ENCODE data around the gene NEK1.

The NEK1 gene

DNA sequence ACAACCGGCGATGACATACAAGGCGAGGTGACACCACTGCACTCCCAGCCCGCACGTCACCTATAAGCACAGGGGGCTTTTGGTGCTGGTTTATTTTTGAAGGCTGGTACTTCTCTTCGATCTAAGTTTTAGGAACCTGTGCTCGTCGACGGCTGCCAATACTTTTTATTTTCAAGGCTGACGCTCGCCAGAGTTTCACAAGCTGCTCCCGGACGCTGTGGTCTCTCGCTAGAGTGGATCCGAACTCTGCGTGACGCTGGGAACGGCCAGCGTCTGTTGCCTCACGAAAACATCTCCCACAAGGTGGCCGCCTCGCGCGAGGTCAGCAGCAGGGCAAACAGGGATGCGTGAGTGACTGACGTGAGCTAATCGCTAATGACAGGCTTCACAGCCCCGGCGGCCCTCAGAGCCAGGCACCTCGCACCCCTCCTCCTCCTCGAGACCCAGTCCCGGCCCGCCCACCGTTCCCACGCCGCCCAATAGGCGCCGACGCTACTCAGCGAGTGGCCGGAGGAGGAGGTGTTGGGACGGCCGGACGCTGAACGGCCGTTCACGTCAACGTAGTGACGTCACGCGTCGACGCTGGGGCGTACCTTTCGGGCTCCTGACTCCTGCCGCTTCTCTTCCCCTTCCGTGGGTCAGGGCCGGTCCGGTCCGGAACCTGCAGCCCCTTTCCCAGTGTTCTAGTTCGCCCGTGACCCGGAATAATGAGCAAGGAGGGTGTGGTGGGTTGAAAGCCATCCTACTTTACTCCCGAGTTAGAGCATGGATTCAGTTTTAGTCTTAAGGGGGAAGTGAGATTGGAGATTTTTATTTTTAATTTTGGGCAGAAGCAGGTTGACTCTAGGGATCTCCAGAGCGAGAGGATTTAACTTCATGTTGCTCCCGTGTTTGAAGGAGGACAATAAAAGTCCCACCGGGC, 7.8 kb upstream of the NEK1 start, which contains the start of gene CLCN3:
Gene CLCN3, plus strand, starts transcription at position 621 of the 922 bp plus-strand sequence. CDS start 15,351 bp downstream, outside the sequence.
- TF ChIP-seq, protein P1, sequence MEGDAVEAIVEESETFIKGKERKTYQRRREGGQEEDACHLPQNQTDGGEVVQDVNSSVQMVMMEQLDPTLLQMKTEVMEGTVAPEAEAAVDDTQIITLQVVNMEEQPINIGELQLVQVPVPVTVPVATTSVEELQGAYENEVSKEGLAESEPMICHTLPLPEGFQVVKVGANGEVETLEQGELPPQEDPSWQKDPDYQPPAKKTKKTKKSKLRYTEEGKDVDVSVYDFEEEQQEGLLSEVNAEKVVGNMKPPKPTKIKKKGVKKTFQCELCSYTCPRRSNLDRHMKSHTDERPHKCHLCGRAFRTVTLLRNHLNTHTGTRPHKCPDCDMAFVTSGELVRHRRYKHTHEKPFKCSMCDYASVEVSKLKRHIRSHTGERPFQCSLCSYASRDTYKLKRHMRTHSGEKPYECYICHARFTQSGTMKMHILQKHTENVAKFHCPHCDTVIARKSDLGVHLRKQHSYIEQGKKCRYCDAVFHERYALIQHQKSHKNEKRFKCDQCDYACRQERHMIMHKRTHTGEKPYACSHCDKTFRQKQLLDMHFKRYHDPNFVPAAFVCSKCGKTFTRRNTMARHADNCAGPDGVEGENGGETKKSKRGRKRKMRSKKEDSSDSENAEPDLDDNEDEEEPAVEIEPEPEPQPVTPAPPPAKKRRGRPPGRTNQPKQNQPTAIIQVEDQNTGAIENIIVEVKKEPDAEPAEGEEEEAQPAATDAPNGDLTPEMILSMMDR (IDR thresholded peaks at IDR 0.05; ENCODE audit: low read length, missing control alignments): no peak

DNA sequence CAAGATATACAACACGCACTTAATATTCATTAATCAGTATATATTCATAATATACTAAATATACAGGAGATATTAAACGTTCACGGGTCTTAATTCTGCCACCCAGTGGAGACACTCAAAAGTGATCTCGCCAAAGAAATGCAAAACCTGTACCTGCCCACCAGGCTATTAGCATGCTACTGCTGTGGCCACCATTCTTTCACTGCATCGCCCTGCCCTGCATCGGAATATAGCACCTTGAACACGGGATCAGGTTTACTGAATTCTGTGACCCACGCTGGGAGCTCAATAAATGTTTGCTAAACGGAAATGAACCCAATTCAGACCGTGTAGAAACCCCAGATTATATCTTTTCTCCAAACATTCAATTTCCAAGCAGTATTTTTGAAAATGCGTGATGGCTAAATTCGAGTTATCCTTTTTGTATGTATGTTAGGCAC, 7.2 kb upstream of the NEK1 start:
- TF ChIP-seq, protein P1 (IDR thresholded peaks at IDR 0.05; ENCODE audit: low read length, missing control alignments): peak; percentile 64
- H3K4me3 ChIP-seq (replicated peaks; ENCODE audit: low read depth, low read length): peak overlapping the region; percentile 95
- peak; percentile 66 for DNase-seq (ENCODE audit: low read depth)

More for the DNA sequence above, 7.8 kb upstream of the NEK1 start, which contains the start of gene CLCN3:
- peak within 1 kb of the TSS; percentile 95 for H3K4me3 ChIP-seq (replicated peaks; ENCODE audit: low read depth, low read length)
- DNase-seq (ENCODE audit: low read depth): peak; percentile 98

DNA sequence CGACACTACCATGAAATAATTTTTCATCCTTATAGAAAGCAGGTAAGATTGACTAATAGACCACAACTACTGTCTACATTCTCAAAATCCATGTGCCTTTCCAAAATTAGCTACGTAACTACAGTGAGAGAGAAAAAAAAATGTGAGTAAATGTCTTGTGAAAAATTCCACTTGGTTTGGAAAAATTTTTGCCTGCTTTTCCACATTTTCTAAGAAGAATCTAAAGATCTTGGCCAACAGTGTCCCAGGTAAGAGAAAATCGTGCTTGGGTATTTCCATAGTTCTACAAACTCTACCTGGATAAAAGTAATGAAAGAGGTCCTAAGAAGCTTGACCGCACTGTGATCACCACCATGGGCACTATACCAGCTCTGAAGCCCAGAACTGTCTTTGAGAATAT, 6.6 kb upstream of the NEK1 start:
- no peak for DNase-seq (ENCODE audit: low read depth)
- H3K4me3 ChIP-seq (replicated peaks; ENCODE audit: low read depth, low read length): no peak overlapping the region
- TF ChIP-seq, protein P1 (IDR thresholded peaks at IDR 0.05; ENCODE audit: low read length, missing control alignments): no peak

DNA sequence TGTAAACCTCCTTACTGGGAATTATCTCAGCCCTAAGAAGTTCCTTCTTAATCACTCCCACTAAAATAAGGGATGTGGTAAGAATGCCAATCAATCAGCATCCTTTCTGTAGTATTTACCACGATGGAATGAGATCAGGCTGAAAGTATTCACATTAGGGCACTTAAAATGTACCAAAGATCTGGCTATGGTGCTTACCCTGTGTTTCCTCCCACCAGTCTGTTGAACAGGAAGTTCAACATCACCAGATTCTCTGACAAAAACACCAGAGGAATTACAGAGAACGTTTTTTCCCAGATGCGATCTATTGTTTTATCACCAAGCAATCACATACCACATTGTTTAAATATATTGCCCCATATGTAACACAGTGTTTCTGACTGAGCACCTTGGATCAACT, 5.9 kb upstream of the NEK1 start:
- no peak overlapping the region for H3K4me3 ChIP-seq (replicated peaks; ENCODE audit: low read depth, low read length)
- DNase-seq (ENCODE audit: low read depth): peak; percentile 50

DNA sequence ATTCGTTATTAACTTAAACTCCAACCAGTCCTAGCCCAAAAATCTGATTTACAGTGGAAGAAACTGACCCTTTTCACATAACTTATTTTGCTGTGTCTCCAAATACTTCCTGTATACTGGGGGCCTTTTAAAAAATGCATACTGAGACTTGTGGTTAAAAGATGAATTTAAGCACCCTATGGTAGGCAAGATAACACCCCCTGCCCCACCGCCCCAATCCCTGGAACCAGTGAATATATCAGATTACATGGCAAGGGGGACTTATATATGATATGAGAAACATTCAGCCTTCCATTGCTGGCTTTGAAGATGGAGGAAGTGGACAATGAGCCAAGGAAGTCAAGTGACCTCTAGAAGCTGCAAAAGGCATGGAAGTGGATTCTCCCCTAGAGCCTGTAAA, 4.9 kb upstream of the NEK1 start:
- no peak overlapping the region for H3K4me3 ChIP-seq (replicated peaks; ENCODE audit: low read depth, low read length)
- TF ChIP-seq, protein P1 (IDR thresholded peaks at IDR 0.05; ENCODE audit: low read length, missing control alignments): no peak
- no peak for DNase-seq (ENCODE audit: low read depth)

More for the DNA sequence above, 5.9 kb upstream of the NEK1 start:
- TF ChIP-seq, protein P1 (IDR thresholded peaks at IDR 0.05; ENCODE audit: low read length, missing control alignments): no peak

DNA sequence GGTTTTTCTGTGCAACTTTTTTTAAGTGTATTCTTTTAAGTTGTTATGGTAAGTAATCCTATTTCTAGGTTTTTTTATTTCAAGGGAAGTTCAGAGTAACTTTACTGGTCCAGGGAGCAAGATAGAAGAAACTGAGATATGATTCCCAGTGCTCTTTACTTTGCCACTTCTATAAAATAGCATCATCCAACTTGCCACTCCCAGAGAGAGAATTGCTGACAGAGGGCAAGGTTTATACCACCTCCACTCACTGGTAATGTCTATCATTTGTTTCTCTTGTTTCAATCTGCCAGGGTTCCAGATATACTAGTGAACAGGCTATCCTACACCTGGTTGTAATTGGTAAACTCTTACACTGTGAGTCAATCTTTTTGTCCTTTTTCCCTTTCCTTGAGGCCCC, 4.5 kb upstream of the NEK1 start:
- no peak for DNase-seq (ENCODE audit: low read depth)
- TF ChIP-seq, protein P1 (IDR thresholded peaks at IDR 0.05; ENCODE audit: low read length, missing control alignments): no peak
- H3K4me3 ChIP-seq (replicated peaks; ENCODE audit: low read depth, low read length): no peak overlapping the region

All from fibroblast of pulmonary artery (primary cell).